Measurements from ENCODE around the gene NT5M.

The NT5M gene

DNA sequence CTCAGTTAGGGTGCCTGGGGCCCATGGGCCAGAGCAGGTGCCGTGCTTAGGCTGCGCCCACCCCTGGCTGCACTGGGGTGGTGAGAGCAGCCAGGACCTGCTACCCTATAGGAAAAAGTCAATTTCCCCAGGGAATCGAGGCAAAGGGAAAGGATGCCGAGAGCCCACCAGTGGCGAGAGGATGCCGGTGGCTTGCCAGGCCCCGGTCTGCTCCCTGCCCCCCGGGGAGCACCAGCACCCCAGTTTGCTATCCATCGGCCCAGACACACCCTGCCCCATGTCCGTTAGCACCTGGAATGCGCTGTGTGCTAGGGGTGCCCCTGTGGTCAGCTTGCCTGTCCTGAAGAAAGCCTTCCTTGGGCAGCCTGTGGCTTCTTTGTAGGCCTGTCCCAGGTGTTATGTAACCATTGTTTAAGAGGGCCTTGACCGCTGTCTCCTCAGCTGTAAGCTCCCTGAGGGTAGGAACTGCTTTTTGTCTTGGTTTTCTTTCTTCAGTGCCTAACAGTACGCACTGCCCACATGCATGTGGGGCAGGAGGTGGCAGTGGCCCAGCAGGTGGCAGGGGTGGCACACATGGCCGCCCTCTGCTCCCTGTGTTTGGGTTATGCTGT lies 40.8 kb downstream of the NT5M start:
- no peak for DNase-seq

DNA sequence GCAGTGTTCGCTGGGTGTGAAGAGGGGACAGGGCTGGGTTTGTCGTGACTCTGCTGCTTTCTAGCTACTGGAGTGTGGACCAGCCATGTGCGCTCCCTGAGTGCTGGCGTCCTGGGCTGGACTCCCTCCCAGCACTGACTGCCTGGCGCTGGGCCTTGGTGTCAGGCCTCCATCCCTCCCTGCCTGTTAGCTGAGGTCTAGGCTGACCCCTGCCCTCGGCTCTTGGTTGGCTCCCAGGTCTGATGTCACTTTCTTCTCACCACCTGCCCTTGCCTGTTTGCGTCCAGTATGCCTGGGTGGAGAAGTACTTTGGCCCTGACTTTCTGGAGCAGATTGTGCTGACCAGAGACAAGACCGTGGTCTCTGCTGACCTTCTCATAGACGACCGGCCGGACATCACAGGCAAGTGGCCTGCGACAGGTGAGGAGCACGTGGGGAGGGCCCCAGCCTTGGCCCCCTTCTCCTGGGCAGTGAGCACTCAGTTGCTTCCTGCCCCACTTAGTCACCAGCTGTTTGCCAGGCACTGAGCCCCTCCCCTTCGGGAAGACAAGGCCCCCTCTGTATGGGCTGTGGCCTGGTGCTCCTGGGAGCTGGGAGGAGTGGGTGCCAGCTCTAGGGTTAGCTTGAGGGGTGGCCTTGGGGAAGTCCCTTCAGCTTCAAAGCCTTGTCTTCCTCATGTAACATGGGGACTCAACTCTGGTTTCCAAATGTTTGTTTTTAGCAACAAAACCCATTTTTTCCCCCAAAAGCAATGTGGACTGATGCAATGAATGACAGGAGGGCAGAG lies 41.5 kb downstream of the NT5M start:
- no peak for DNase-seq

DNA sequence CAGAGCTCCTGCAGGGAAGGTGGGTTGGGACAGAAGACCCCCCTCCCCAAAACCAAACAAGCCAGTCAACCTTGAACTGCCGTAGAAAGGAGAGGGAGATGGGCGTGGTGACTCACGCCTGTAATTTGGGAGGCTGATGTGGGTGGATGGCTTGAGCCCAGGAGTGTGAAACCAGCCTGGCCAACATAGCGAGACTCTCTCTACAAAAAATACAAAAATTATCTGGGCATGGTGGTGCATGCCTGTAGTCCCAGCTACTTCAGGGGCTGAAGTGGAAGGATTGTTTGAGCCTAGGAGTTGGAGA lies 42.1 kb downstream of the NT5M start:
- DNase-seq, result no peak

DNA sequence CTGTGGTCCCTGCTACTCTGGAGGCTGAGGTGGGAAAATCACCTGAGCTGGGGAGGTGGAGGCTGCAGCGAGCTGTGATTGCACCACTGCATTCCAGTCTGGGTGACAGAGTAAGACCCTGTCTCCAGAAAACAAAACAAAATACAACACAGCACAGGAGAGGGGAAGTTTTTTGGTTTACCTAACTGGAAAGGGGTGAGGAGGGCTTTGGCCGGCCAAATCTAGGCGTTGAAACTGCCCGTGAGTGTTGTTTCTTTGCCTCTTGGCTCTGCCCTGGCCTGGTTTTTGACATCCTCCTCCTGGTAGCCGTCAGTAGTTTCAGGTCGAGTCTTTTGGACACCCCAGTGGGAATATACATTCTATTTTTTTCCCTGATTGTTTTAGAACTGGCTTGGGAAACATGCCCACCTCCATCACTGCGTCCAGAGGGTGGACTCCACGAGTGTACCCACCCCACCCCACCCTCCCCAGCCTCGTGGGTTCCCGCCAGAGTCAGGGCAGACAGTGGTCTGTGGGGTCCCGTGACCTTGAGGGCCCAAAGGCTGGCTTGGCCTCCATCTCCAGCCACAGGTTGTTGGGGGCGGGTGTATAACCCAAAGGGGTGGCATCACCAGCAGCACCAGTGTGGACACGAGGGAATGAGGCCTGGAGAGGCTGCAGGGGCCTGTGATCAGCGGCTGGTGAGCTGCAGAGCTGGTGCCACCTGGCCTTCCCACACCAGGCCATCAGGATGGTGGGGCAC lies 42.7 kb downstream of the NT5M start:
- no peak for DNase-seq

DNA sequence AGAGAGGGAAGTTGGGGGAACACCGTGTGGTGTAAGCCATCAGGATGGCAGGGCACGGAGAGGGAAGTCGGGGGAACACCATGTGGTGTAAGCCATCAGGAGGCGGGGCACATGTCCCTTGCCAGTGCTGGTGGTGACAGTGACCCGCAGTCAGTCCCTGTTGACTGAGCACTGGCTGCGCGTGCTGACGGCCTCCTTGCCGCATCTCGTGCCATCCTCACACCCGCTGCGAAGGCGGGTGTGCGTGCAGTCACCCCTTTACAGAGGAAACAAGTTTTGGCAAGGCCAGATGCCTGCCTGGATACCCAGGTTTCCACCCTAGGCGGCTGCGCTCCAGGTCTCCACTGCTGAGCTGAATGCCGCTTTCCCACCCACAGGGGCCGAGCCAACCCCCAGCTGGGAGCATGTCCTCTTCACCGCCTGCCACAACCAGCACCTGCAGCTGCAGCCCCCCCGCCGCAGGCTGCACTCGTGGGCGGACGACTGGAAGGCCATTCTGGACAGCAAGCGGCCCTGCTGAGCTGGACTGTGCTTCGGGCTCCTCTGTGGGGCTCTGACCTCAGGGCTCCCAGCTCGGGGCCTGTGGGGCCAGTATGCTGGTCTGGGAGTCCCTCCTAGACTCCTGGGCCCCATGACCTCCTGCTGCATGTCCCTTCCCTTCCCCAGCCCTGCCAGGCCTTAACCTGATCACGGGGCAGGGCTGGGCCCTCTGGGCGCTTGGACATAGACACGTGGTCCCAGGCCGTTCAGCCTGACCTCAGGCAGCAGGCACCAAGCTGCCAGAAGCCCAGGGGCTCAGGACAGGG lies 43.5 kb downstream of the NT5M start:
- DNase-seq, result no peak

DNA sequence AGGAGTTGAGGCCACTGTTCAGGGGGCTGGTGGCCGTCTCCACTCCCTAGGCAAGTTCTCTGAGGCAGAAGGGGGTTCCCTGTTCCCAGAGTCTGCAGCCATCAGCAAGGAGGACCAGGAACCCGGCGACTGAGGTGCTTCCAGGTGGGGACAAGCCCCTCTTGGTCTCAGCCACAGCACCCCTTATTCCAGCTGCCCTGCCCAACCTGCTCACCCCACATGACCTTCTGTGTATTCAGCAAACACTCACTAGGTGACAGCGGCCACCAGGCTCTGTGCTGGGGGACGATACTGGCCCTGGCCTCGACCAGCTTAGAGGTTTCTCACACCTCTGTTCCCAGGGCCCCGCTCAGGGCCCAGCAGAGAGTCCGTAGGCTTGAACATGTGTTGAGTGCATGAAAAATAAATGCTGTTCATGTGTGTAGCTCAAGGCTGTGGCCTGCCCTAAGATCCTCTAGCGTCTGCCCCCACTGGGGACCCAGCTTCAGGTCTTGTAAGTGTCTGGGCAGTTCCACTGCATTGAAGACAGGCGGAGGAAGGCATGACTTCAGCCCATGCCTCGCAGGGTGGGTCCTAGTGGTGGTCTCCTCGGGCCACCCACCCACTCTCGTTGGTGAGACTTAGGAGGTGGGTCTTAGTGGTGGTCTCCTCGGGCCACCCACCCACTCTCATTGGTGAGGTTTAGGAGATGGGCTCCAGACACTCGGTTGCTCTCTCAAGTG lies 44.2 kb downstream of the NT5M start:
- DNase-seq, result no peak

DNA sequence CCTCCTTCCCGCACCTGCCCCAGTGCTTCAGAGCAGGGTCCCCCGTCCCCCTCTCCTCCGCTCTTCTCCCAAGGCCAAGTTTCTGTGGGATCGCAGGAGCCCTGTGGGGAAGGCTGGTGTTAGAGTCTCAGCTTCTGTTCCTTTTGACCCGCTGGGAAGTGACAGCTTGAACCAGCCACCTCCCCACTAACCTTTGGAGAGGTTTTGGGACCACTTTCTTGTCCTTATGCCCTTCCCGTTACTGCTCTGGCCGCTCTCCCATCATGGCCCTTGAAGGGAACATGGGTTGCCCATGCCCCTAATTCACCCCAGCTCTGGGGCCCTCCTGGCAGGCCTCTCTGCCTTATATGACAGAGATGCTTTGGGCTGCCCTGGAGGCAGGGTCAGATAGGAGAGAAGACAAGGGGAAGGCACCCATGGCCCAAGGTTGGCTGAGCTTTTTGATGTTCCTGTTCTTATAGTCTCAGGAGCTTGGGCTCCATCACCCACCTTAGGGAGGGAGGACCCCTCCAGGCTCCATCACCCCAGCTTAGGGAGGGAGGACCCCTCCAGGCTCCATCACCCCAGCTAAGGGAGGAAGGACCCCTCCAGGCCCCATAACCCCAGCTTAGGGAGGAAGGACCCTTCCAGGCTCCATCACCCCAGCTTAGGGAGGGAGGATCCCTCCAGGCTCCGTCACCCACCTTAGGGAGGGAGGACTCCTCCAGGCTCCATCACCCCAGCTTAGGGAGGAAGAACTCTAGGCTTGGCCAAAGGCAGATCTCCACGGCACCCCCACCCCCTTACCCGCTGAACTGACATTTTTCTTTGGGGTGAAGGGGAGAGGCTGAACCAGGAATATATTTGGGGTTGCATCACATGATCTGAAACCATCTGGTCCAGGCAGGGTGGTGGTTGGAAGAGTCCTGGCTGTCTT lies 45.0 kb downstream of the NT5M start:
- no peak for DNase-seq

DNA sequence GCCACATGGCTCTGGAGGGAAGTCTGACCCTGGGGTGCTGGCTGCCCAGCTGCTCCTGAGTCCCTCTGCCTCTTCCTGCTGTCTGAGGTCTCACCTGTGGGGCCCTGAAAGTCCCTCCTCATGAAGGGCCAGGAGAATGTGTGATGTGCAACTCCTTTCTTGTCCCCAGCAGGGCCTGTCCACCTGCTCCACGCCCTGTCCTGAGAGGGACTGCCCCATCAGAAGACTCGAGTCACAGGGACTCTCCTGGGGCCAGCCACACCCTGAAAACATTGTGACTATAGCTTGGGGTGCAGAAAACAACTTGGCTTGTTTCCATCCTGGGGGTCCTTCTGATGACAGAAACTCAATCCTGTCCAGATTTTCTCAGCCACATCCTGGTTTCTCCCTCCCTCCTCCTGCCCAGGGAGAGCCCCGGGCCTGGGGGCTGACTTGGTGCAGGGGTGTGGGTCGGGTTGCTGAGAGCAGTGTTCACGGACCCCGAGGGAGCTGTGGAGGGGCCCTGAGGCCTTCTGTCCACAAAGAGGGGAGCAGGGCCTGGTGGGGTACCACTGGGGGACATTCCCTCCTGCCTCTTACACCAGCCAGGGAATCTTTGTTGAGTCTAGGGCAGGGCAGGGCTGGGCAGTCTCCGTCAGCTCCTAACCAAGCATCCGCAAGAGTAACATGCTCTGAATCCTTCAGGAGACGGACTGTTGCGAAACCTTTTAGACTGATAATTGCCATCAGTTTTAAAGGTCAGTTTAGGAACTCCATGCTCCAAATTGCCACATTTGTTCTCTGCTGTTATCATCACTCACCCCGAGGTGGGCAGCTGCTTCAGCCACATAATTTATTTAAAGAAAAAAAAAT lies 45.9 kb downstream of the NT5M start:
- no peak for DNase-seq

DNA sequence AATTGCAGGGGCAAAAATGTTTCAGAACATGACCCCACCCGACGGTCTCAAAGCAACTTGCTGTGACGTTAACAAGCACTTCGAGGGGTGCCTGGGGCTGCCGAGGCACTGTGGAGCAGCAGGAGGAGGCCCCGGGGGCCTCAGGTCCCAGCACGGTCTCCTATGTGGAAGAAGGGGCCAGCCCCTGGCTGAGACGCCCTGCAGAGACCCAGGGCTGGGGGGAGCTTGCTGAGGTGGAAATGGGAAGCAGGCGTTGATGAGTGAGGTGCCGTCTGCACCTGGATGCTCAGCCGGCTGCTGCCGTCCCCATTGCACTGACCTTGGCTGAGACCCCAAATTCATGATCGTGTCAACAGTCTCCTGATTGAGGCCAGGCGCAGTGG lies 46.5 kb downstream of the NT5M start:
- DNase-seq, result no peak

DNA sequence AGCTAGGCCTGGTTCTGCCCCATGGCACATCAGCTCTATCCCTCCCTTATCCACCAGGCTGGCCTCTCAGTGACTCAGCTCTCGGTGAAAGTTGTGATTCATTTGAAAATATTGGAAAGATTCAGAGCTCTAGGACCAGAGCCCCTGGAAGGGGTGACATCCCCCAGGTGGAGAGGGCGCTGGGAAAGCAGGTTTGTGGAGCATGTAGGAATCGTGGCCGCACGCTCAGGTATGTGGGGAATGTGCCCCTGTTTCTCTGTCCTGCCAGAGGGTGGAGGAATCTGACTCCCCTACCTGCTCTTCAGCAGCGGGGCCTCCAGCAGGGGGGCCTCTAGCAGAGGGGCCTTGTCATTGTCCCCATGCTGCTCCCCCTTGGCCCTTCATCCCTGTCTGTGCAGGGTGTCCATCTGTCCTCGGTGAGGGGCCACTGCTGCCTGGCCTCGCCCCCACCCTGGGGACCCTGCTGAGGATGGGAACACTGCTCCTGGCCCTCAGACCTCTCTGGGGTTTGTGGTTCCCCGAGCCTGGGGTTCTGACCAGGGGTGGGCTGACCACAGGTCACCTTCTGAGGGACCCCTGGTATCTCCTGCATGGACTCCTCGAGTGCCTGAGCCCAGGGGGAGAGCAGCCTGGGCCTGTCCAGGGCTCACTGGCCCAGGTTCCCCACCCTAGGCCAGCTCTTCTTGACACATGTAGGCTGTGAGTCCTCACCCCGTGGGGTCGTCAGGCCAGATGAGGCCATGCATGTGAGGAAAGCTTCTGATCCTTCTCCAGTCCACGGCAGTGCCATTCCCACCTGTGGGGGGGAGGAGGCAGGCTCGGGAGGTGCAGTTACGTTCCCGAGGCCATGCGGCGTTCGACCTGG lies 47.5 kb downstream of the NT5M start:
- DNase-seq, result peak; percentile 82

DNA sequence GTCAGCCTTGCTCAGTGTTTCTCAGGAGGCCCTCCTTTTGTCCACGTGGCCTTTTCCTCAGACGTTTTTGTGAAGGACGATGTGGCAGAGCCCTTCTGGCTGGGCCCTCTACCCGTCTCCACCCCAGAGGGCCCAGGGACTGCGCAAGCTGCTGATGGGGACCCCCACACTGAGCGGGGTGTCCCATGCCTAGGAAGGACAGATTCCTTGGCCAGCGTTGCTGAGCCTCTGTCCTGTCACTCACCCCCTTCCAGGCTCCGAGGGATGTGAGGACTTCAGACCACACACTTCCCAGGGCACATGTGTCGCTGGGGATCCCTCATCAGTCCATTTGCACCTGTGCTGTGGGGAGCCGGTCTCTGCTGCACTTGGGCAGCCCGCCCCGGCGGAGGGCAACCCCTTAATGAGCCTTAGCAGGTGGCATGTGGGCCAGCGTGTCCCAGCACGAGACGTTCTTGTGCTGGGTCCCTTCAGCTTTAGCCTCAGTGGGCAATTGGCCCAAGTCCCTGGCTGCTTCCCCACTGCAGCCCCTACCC lies 48.3 kb downstream of the NT5M start:
- DNase-seq, result no peak

DNA sequence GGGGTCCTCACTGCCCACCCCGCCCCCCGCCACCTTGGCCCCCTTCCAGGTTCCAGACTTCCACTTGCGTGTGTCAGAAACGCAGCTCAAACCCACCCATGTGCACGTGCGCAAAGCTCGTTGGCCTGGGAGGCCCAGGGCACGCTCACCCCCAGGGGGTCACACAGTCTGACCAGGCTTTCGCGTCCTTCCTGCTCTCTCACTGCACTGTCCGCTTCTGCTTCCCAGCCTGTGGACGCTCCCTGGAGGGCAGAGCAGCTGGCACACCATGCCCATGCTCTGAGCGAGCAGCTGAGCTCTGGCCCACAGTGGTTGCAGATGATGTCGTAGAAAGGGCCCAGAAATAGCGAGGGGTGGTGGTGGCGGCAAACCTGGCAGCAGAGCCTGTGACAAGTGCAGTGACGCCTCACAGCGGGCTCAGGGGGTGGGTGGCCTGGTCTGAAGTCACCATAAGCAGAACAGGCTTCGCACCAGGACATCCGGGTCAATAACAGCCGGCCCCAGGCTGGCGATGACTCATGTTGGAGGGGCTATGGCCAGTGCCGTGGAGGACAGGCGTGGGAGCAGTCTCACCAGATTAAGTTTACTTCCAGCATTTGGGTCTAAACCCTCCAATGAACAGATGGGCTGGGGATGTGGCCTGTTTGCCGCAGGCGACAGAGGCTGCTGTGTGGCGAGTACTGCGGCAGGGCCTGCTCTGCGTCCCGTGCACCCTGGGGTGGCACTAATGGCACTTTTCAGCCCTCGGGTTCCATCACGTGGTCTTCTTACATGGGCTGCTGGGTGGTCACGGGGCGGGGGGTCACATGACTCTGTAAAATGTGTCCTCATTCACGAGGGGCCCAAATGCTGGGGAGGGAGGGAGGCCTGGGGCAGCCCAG lies 49.0 kb downstream of the NT5M start:
- DNase-seq, result no peak

DNA sequence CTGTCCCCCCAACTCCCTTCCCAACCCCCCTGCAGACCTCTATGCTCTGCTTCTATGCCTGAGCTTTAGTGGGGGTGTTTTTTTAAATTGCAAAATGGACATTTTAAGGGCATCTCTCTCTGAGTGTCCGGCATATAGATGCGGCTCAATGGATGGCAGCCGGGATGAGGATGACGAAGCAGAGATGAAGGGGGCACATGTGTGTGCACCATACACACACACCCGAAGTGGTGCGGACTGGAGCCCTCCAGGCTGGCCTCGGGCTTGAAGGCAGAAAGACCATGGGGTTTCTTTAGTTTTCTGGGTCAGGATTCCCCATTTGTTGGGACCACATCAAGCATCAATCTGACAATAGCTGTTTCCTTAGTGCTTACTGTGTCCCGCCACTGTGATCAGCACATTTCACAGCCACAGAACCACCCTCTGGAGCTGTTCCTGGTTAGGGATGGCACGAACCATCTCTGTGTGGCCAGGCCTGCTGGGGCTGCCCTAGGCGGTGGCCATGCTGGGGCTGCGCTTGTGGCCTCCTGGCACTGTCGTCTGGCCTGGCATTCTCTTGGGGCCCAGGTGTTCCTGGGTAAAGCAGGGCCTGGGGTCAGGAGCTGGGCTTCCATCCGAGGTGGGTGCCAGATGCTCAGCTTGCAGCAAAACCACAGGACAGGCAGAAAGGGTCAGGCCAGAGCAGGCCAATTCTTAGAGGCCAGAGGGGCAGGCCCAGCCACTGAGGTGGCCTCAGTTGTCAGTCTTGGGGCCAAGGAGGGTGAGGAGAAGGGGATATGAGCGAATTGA lies 49.9 kb downstream of the NT5M start:
- DNase-seq, result no peak

DNA sequence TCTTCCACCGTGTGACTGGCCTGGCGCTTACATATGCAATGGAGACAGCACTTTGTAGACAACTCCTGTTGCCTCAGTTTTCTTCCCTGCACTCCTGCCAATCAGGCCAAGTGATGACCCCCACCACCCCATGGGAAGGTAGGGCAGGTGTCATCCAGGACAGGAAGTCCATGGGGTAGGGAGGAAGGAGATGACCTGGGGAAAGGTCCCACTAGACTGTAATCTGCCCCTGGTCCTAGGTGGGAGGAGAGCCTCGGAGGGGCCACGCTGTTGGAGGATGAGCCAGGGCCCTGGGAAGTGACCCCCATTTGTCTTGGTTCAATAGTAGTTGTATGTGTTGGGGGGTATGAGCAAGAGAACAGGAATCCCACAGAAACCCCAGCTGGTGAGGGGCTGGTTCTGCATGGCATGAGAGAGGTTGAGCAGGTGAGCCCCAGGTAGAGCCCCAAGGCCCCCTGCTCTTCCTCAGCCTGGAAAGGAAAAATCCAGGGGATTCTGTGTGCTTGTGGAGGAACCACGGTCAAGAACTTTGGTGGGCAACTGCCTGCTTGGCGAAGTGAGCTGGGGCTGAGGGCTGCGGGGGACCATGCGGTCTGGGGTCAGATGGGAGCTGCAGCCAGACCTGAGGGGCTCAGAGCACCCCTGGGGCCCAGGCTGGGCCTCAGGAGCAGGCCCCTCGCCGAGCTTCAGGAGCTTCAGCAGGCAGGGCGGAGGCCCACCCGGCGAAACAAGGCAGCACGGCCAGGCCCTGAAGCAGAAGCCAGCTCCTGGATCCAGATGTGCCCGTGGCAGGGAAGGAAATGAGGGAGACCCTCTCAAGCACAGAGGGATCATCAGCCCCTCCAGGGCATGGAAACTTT lies 50.7 kb downstream of the NT5M start:
- no peak for DNase-seq

DNA sequence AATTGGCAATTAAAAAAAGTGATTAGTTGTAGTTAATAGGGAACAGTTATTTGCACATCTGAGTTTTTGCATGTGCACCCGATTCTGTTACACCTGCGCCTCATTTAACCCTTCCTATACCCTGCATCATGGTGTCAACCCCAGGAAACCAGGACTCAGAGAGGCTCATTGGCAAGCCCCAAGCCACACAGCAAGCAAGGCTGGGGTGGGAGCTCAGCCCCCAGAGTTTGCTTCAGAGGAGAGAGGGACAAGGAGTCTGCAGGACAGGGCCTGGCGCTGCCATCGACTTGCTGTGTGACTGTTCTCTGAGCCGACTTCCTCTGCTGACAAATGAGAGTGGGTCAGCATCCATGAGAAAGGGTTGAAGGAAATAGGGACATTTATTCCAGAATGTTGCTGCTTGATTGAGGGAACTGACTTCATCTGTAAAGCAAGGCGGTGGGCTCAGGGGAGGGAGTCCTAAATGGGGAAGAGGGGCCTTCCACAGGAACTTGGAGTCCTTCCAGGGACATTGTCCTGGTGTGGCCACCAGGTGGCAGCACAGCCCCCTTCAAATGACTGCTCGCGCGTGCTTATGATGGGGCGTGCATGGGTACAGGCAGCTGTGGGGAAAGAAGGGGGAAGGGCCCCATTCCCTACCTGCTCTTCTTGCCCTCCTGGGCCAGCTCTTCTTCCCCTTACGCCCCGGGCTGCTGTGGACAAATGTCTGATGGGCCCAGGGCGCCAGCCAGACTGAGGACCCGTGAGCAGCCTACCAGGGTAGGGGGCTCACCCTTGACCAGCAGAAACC lies 51.6 kb downstream of the NT5M start:
- peak; percentile 20 for DNase-seq

DNA sequence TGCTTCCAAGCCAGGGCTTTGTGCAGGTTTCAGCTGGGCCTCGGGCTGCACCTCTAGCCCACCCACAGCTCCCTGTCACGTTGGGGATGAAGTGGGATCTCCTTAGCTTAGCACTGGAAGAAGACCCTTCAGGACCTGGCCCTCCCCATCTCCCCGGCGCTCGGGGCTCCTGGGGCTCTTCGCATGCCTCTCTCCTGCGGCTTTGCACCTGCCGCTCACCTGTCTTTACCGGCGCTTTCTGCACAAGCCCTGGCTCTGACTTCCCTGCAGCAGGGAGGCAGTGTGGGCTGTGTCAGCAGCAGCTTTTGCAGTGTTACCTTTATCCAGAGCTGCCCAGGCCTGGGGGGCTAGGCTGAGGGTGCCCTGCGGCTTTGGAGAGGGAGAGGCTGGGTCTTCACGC lies 52.3 kb downstream of the NT5M start:
- DNase-seq, result no peak
